ENCODE measurements around the gene RETREG2. TPM values are rescaled to one million over a fixed set of nuclear protein-coding genes. Genes with fewer than 3 reads are reported as not detected.

RETREG2 gene
- total RNA-seq, 1 experiment from 2014 or later, result 46.7 TPM

GRCh38 chr2:219131327-219131726, 46.7 kb upstream of the RETREG2 start:
- no peaks in the 10 kb centered on the region for H3K27me3 Mint-ChIP-seq (ENCODE audit: low read depth)
- no peak overlapping the region for H4K8ac ChIP-seq (replicated peaks; ENCODE audit: insufficient read length, low read depth, low read length)

More at GRCh38 chr2:219131327-219131726, 46.7 kb upstream of the RETREG2 start:
- H2AK5ac ChIP-seq (ENCODE audit: insufficient read length, low read length), result no peak overlapping the region
- H3K36me3 Mint-ChIP-seq (ENCODE audit: insufficient read depth in 1 of 3, low read depth in 3 of 3), result no peaks in the 10 kb centered on the region
- H2BK12ac ChIP-seq (ENCODE audit: insufficient read length, low read depth, low read length), result no peak overlapping the region
- no peak overlapping the region for H3K23ac ChIP-seq (ENCODE audit: insufficient read length, low read depth, low read length)
- no peak overlapping the region for H3K4ac ChIP-seq (ENCODE audit: low read depth, low read length)
- no peak overlapping the region for H3K27ac ChIP-seq (ENCODE audit: insufficient read length, low read depth, low read length)
- H2BK15ac ChIP-seq (ENCODE audit: low read depth, low read length), result no peak overlapping the region
- no peak overlapping the region for H4K5ac ChIP-seq (ENCODE audit: insufficient read length, low read depth, low read length)
- H2BK20ac ChIP-seq (ENCODE audit: low read depth, low read length, poor library complexity, severe bottlenecking), result no peak overlapping the region
- peaks cover 0 to 4% of the 10 kb centered on the region in 2 experiments; a peak in 2 of 4 replicates for H3K4me1 Mint-ChIP-seq
- H3K27me3 ChIP-seq (ENCODE audit: insufficient read depth, low read length), result no peaks in the 10 kb centered on the region
- H4K20me1 ChIP-seq (ENCODE audit: control insufficient read depth, insufficient read depth, insufficient read length), result no peaks in the 10 kb centered on the region
- H3K79me1 ChIP-seq (ENCODE audit: insufficient read depth, low read depth, low read length, poor library complexity, severe bottlenecking), result no peaks in the 10 kb centered on the region
- no peak overlapping the region for H3K4me2 ChIP-seq (ENCODE audit: insufficient read depth, insufficient read length, low read length)
- TF ChIP-seq CTCF (conservative IDR thresholded peaks at IDR 0.05), result no peak
- H3K18ac ChIP-seq (ENCODE audit: insufficient read length, low read depth, low read length), result no peak overlapping the region
- H2BK5ac ChIP-seq (ENCODE audit: insufficient read length, low read length), result no peak overlapping the region
- no peaks in the 10 kb centered on the region for H3K79me2 ChIP-seq (ENCODE audit: insufficient read depth, low read length)
- no peak for DNase-seq
- H3K23me2 ChIP-seq (ENCODE audit: insufficient read length, low read depth, low read length, poor library complexity, severe bottlenecking), result no peaks in the 10 kb centered on the region
- H3K14ac ChIP-seq (ENCODE audit: insufficient read depth, low read length), result no peak overlapping the region
- WGBS (ENCODE audit: extremely low coverage, insufficient read length, low lambda C conversion rate), result no CpG with 5 or more reads among the region's 3 CpGs
- no peaks in the 10 kb centered on the region for H3K9me3 ChIP-seq (ENCODE audit: control insufficient read depth, low read depth, low read length)
- no peak overlapping the region for H2AFZ ChIP-seq (ENCODE audit: low read length)
- no peak overlapping the region for H3K27ac Mint-ChIP-seq
- no peaks in the 10 kb centered on the region for H3K9me3 Mint-ChIP-seq
- H4K91ac ChIP-seq (ENCODE audit: insufficient read length, low read depth, low read length), result no peak overlapping the region
- no peak overlapping the region for H2BK120ac ChIP-seq (ENCODE audit: low read depth, low read length, poor library complexity, severe bottlenecking)
- H3T11ph ChIP-seq (ENCODE audit: low read length), result no peak overlapping the region
- H3K4me1 ChIP-seq (ENCODE audit: insufficient read depth, low read length), result peaks cover 2% of the 10 kb centered on the region; the same call in 1 of the 2 replicates
- H3K9ac ChIP-seq (ENCODE audit: extremely low read depth, insufficient read length, low read length), result no peak overlapping the region
- no peak overlapping the region for H3K4me3 Mint-ChIP-seq
- H3K56ac ChIP-seq (ENCODE audit: insufficient read length, low read depth, low read length), result no peak overlapping the region
